HG03432 (cell line): ENCODE measurements around the gene RBFOX2.
"Not testable (repeated sequence)": the region's sequence is repeated elsewhere in the genome, so short reads cannot be mapped to it uniquely, and the experiment has no call there.

ENCODE experiments used
- ATAC-seq: cut with Tn5 transposase; IDR thresholded peaks from one replicate; pipeline ENCODE4 v1.9.1; 2021; ENCODE audit warnings: mild to moderate bottlenecking, moderate library complexity; ENCODE audit not compliant: unreplicated experiment

Gene RBFOX2

DNA sequence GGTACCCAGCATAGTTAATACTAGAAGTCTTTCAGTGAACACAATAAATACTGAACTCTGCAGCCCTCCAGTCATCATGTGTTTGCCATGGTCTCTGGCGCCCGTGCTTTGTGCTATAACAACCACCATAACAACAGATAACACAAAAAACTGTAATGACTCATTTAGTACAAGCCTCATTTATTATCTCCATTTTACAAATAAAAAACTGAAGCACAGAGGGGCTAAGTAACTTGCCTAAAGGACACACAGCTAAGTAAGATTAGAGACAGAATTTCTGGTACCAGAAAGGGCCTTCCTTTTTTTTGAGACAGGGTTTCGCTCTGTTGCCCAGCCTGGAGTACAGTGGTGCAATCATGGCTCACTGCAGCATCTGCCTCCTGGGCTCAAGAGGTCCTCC lies 19.5 kb downstream of the RBFOX2 start:
- ATAC-seq: no peak

DNA sequence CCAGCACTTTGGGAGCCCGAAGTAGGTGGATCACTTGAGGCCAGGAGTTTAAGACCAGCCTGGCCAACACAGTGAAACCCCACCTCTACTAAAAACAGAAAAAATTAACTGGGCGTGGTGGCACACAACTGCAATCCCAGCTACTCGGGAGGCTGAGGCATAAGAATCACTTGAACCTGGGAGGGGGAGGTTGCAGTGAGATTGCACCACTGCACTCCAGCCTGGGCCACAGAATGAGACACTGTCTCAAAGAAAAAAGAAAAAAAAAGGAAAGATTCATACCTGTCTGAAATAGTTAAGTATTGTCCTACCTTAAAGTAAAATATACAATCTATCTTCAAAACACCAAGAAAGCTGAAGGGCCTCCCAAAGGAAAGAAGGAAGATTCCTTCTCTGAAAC lies 20.1 kb downstream of the RBFOX2 start:
- no peak for ATAC-seq

DNA sequence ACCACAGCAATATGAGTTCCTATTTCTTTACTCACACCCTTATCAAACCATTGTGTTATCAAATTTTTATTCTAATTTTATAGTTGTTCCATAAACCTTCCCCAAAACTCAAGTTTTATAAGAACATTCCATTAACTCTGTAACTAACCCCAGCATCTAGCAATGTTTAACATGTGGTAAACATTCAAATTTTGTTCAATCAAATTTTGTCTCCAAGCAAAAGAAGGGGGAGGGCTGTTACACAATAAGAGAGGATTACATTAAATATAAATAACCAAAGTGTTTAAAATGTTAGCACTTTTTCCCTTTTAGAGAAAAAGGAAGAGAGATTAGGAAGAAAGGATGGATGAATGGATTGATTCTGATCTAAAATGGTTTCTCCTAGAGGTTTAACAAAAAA lies 20.5 kb downstream of the RBFOX2 start:
- ATAC-seq: no peak

DNA sequence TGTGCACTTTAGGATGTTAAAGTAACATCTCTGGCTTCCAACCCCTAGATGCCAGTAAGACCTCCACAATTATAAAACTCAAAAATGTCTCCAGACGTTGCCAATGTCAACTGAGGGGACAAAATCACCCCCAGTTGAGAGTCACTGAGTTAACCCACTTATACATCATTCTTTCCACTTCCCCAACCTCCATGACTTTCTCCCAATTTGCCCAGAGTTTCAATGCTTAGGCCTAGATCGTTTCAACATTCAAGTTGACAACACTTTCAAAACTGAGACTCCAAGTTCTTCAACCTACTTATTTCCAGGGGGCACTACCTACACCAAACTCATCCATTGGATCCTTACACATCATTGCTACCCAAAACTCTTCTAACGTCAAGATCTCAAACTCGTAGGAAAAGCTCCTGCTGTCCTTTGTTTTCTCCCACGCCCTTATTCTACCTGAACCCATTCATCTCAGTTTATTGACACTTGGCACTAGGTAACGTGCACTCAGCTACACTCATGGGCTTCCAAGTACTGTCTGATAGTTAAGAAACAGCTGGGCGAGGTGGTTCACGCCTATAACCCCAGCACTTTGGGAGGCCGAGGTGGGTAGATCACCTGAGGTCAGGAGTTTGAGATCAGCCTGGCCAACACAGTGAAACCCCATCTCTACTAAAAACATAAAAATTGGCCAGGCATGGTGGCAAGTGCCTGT lies 24.5 kb downstream of the RBFOX2 start:
- ATAC-seq: no peak

DNA sequence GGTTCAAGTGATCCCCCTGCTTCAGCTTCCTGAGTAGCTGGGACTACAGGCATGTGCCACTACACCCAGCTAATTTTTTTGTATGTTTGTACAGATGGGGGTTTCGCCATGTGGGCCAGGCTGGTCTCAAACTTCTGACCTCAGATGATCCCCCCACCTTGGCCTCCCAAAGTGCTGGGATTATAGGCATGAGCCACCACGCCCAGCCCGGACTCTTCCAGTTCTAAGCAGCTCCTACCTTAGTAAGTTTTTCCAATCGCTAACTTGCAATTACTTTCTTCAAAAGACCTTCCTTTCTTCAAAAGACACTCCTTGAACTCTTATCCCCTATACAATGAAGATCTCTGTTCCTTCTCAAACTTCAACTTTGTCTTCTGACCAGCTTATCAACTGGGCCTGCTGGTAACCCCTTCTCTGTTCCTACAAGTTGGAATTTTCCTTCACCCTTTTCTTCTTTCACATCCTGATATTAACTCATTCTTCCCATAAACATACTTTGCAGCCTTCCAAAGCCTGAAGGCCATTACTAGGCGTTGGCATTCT lies 25.8 kb downstream of the RBFOX2 start:
- no peak for ATAC-seq

DNA sequence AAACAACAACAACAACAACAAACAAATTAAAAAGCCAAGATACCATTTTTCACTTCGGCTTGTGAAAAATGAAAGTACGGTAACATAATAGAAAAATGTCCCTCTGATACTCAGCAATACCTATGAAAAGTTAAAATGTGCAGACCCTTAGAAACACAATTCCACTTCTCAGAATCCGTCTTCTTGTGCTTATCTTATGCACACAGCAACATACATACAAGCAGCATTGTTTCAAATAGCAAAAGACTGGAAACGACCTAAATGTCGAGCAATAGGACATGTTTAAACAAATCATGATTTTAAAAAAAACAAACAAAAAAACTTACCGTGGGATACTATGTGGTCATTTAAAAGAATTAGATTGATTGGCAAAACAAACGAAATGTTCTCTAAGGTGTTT lies 26.5 kb downstream of the RBFOX2 start:
- no peak for ATAC-seq

DNA sequence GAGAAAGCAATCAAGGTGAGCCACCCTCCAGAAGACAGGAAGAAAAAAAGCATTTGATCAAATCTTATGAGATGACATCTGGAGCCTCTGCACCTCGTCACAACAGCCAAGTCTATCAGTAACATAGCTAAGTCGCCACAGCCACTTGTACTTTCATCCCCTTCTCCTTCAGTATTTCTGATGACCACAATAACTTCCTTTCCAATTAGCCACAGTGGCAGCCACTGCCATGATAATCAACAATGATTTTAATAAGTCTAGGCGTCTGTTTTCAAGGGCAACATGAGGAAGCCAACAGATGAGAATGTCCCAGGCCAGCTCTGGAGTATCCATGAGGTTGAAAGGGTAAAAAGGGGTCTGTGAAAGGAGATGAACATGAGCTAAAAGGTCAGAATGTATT lies 29.9 kb downstream of the RBFOX2 start:
- no peak for ATAC-seq

DNA sequence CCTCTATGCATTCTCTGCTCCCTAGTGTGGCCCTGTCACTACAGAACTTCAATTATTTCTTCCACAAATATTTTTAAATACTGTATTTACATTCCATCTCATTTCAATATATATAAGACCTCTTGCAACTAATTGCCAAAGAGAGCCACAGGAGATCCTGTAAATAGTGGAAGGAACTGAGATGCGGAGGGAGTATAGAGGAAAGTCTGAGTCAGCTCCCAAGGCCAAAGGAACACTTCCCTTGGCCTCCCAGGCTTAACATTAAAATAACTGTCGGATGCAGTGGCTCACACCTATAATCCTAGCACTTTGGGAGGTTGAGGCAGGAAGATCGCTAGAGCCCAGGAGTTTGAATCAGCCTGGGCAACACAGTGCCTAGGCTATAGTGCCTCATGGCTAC lies 31.2 kb downstream of the RBFOX2 start:
- no peak for ATAC-seq

DNA sequence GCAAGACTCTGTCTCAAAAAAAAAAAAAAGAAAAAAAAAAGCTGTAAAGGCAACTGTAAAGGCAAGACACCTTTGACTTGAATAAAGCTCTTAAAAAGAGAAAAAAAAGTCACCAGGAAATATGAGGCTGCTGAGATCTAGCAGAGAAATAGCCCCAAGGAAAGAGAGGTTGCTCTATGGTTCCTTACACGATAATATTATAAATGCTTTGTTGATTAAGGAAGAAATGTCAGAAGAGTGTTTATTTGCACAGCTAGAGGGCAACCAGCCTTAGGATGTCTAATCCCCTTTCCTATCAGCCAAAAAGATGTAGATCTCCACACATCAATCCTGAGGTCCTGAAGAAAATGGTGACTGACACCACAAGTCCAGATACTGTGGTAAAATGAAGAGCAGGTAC lies 32.0 kb downstream of the RBFOX2 start:
- no peak for ATAC-seq

DNA sequence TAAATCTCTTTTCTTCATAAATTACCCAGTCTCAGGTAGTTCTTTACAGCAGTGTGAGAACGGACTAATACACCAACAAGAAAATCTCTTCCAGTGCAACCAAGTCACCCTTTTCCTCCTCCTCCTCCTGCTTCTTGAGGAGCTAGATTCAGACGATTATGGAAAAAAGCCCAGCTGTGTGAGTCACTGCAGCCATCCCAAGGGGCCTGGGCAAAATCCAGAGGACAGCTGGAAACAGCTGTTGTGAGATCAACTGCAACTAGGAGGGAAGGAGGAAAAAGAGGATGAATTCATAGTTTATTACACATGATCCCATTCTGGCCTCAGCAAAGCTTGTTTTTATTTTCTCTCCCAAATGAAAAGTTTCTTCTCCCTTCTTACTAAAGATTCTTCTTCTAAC lies 32.9 kb downstream of the RBFOX2 start:
- ATAC-seq: no peak

DNA sequence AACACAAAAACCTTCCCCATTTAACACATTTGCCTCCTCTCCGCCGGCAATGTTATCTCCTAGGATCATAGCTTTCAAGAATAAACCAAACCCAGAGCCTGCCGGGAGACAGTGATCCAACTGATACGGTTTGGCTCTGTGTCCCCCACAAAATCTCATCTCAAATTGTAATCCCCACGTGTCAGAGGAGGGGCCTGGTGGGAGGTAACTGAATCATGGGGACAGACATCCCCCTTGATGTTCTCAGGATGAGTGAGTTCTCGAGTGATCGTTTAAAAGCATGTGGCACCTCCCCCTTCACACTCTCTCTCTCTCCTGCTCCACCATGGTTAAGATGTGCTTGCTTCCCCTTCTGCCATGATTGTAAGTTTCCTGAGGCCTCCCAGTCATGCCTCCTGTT lies 33.3 kb downstream of the RBFOX2 start:
- ATAC-seq: no peak

DNA sequence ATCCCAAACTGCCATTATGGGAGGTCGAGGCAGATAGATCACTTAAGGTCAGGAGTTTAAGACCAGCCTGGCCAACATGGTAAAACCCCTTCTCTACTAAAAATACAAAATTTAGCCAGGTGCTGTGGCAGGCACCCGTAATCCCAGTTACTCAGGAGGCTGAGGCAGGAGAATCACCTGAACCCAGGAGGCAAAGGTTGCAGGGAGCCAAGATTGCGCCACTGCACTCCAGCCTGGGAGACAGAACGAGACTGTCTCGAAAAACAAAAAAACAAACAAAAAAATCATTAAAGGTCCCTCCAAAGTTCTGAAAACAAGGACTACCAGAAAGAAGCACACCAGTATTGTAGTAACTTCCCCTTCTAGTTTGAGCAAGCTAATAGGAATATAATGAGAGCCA lies 34.9 kb downstream of the RBFOX2 start:
- ATAC-seq: not testable (repeated sequence)

DNA sequence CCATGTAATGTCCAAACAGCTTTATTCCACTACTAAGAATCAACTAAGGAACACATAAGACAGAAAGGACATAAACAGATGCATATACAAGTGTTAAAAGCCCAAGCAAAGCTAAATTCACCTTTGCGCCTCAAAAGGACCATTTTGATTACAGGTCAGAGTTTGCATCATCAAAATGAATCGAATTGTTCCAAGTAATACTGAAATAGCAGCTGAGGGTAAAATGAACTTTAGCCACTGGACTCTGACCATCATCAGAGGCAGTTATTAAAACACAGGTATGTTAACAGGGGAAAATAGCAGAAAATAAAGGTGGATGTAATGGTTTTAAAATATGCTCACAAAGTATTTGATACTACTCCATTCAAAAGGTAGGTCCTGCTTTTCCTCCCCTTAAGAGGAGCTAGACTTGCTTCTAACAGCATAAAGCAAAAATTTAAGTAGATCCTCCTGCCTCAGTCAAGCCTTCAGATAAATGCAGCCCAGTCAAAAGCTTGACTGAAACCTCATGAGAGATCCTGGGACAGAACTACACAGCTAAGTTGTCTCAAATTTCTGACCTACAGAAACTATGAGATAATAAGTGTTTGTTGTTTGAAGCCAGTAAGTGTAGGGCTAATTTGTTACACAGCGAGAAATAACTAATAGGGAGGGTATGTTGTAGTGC lies 35.4 kb downstream of the RBFOX2 start:
- ATAC-seq: no peak

DNA sequence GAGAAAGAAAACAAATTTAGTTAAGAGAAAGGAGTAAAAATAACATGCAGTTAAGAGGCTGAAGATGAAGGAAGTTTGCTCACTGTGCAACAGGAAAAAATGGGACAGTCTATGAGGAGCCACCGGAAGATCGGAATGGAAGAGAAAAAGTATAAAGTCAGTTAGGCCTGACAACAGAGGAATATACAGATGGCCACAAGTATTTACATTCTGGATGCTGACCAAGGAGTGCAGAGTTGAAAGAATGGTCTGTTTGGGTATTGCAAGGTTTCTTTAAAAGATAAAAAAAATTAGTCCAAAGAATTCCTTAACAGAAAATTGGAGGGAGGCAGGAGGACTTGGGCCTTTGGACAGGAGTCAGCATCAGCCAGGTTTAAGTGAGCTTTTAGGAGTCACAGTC lies 37.5 kb downstream of the RBFOX2 start:
- ATAC-seq: no peak

DNA sequence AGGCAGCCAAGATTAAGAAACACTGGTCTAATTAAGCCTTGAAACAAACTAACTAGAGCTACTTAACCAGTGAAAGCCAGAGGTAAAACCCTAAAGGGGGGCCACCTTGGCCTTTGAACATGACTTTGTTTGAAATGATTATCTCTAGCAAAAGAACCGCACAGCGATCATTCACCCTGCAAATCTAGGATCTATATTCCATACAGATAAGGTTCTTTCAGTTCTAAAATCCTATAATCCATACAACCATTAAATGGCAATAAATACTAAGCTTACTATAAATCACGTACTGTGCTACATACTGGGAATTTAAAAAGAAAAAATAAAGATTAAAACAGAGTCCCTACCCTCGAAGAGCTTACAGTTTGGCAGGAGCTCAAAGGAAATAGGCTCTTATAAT lies 40.6 kb downstream of the RBFOX2 start:
- no peak for ATAC-seq

DNA sequence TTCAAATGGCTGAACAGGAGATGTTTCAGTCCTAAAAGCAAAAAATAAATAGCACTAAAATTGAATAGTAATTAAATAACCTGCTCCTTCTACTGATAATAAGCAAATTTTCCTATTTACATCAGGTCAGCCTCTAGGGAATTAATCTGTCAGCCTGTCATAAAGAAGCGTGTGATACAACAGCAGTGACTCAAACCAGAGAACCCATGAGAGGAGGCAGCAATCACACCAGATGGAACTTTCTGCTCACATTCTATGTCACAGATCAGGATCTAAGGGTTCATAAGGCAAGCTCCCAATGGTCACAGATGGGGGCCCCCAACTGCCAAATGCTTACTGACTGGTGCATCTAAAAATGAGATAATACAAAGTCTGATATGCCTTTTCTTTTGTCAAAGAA lies 41.1 kb downstream of the RBFOX2 start:
- ATAC-seq: no peak

DNA sequence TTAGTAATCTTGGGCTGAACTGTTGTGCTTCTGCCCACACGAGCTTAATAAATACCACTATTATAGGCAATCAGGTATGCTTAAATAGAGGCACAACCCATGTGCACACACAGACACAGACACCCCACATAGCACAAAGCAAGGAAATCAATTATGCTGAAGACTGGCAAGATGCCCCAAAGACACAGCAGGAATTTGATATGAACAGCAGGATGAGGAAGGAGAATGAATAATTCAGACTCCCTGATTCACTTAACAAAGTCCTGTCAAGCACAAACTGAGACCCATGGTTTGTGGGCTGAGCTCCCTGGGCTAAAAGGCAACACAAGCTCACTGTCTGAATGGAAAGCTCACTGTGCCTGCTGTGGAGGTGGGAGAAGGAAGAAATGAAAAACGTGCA lies 42.5 kb downstream of the RBFOX2 start:
- no peak for ATAC-seq

DNA sequence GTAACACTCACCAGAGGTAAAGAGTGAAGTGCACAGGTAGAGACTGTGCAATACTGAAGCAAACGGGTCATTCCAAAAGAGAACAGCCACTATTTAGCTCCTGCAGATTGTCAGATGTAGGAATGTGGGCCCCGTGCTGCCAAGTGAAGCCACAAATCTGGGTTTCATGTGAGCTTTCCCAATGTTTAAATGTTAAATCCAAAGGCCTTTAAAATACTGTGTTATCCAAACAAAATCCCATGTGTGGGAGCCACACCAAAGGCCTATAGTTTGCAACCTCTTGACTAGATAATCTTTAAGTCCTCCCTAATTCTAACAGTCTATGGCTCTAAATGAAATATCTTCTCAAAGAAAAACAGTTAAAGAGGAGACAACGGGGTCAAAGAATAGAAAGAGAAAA lies 43.3 kb downstream of the RBFOX2 start:
- no peak for ATAC-seq

DNA sequence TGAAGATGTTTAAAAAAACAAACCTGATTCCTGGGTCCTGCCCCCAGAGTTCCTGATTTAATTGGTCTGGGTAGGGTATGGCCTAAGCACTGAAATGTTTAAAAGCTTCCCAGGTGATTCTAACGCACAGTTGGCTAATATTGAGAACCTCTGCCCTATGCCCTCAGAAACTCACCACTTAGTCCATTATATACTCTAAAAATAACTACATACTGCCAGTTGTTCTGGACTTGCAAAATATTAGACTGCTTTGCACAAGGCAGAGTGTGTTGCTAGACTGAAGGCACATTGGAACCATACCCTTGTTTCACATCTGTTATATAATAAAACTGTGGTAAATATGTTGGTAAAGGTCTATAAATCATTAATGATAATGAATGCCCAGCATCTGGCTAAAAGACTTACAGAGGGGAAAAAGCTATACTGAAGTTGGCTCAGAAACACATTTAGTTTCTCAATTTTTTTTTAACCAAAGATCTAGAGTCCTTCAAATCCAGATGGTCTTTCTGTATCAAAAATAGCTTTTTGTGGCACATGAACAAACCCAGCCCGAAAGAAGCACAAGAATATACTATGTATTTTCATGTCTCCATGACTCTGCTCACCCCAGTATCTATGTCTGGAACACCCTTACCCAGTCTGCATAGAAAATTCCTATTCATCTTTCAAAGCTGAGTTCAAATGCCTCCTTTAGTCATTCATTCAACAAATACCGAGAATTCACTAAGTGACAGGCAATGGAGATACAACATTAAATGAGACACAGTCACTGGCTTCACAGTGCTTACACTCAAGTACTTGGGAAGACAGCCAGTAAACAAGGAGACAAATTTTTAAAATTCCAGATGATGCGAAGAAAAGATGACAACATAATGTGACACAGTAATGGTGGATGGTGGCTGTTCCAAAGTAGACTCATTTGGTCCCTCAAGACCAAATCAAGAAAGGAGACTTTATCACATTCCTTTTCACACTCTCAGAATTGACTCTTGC lies 44.1 kb downstream of the RBFOX2 start:
- no peak for ATAC-seq

DNA sequence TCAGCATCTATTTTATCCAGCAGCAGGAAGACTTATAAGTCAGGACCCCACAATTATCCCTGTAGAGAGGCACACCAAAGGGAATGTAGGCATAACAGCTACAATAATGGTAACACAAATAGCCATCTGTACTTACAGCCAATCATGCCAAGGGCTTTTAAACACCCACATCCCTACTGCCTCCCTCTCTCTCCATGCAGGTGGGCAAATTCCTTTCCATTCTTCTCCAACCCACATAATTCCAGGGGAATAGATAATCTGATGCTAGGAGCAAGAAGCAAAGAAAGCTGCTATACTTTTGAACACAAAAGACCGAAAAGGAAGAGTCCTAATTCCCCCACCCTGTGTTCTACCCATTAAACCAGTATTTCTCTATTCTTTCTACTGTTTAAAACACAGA lies 46.7 kb downstream of the RBFOX2 start:
- no peak for ATAC-seq

DNA sequence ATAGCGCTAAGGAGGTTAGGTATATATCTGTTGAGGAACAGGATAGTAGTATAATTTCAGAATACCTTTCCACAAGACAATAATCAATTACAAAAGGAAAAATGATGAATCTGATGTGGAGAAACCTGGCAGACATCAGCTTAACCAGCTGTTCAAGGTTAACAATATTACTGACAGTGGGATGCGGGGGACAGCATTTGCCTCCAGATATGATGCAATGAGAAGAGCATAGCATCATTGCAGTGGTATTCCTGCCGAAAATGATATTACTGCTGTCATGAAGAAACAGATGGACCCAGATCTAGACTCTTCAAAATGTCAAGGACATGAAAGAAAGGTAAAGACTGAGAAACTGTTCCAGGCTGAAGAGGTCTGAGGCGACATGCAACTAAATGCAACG lies 49.7 kb downstream of the RBFOX2 start:
- no peak for ATAC-seq
